SK-N-MC (cell line): ENCODE measurements around the gene NKX1-1.
"Not testable (repeated sequence)": the region's sequence is repeated elsewhere in the genome, so short reads cannot be mapped to it uniquely, and the experiment has no call there.

Experiments used
- EZH2 ChIP-seq: fragments of 200-600 bp; sonication (generic); IDR thresholded peaks from one replicate; pipeline ENCODE4 v1.6.1; 2017; ENCODE audit warnings: antibody characterized with exemption
- POLR2AphosphoS5 ChIP-seq: IDR thresholded peaks from 2 replicates; pipeline ENCODE4 v1.6.1; 2012; ENCODE audit warnings: mild to moderate bottlenecking, low read depth, low read length, borderline replicate concordance

DNA sequence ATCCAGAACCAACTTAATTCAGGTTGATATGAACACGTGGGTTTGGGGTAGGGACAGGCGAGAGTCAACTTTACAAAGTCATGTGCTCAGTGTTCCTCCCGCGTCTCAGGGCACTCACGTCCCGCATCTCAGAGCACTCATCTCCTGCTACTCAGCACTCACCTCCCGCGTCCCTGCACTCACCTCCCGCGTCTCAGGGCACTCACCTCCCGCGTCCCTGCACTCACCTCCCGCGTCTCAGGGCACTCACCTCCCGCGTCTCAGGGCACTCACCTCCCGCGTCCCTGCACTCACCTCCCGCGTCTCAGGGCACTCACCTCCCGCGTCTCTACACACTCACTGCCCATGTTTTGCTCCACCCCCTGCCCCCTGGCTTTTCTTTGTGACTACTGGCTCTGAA is 33.7 kb downstream of the NKX1-1 start:
- not testable (repeated sequence) for TF ChIP-seq EZH2, POLR2AphosphoS5
